Lower leg skin (tissue), 4 donors: ENCODE measurements around the gene KRT9. TPM values are rescaled to one million over a fixed set of nuclear protein-coding genes. Genes with fewer than 3 reads are reported as not detected.
A peak's percentile ranks its signal among the peaks of the same experiment; 100 is the strongest.
"Not testable (repeated sequence)": the region's sequence is repeated elsewhere in the genome, so short reads cannot be mapped to it uniquely, and the experiment has no call there.

Source experiments
- DNase-seq, 2 donors: peaks; one replicate each; pipeline ENCODE4 v3.0.0-alpha.2; 2019; ENCODE audit warnings: low spot score in 2 of 2
- H3K4me3 ChIP-seq: fragments of 200-600 bp; sonication (generic); 2 replicates; pipeline ENCODE4 v1.5.1; 2017; ENCODE audit warnings: mild to moderate bottlenecking, low read depth; ENCODE audit not compliant: poor library complexity, severe bottlenecking
- CTCF ChIP-seq, 3 donors: fragments of 450-650 bp; IDR thresholded peaks; one replicate each; pipeline ENCODE4 v1.5.1; 2016; ENCODE audit warnings: antibody characterized with exemption in 3 of 3, mild to moderate bottlenecking in 3 of 3, moderate library complexity in 2 of 3
- POLR2A ChIP-seq, 2 donors: fragments of 450-650 bp; IDR thresholded peaks; one replicate each; pipeline ENCODE4 v1.6.1; 2016 to 2017; ENCODE audit warnings: antibody characterized with exemption in 2 of 2, mild to moderate bottlenecking in 1 of 2, moderate library complexity in 1 of 2
- WGBS, 2 donors: methylation state at CpG; one replicate each; pipeline ENCODE4 v1.1.5; 2018; 5-methylcytosine and 5-hydroxymethylcytosine counted together
- intact Hi-C: fragments of 100-400 bp; cut with DNase I; formaldehyde crosslinking; loops from one replicate; pipeline ENCODE4 v1.15.0; 2023; ENCODE audit warnings: low total_unique reads
- total RNA-seq, 4 donors: library from RNA; depleted of rRNA; stranded (reverse); fragments of >200 nt; gene quantifications; one replicate each; pipeline ENCODE4 v1.1.0, GENCODE V29; 2016

The KRT9 gene
- total RNA-seq, 4 donors from 2014 or later, result 0.47 to 1.6 (median 0.91) TPM; not detected in 1

GRCh38 chr17:41618341-41619035 lies 46.6 kb upstream of the KRT9 start:
- H3K4me3 ChIP-seq, result no peak overlapping the region
- TF ChIP-seq CTCF (IDR thresholded peaks at IDR 0.05), result no peak
- TF ChIP-seq POLR2A (IDR thresholded peaks at IDR 0.05), result no peak
- WGBS, 2 donors, result 55 to 58% methylated on average over 10 to 13 of the region's 13 CpGs
- intact Hi-C loops, result no loop called here
- DNase-seq, result peak in 1 of 2 donors; percentile 77

- intact Hi-C loops, result no loop called here
- no peak for DNase-seq
- TF ChIP-seq CTCF (IDR thresholded peaks at IDR 0.05), result no peak
- TF ChIP-seq POLR2A (IDR thresholded peaks at IDR 0.05), result no peak
- H3K4me3 ChIP-seq, result no peak overlapping the region
- WGBS, 2 donors, result 50 to 59% methylated on average over 11 of the region's 11 CpGs
These were observed 45.8 kb upstream of the KRT9 start for GRCh38 chr17:41617698-41618097.

GRCh38 chr17:41617136-41617535 lies 45.3 kb upstream of the KRT9 start:
- 85 to 88% methylated on average over 3 of the region's 3 CpGs for WGBS, 2 donors
- TF ChIP-seq CTCF (IDR thresholded peaks at IDR 0.05) (no peak), POLR2A (IDR thresholded peaks at IDR 0.05) (no peak)

GRCh38 chr17:41616486-41616885 lies 44.6 kb upstream of the KRT9 start:
- DNase-seq, H3K4me3 ChIP-seq, intact Hi-C loops: not testable (repeated sequence)
- 69 to 77% methylated on average over 3 to 4 of the region's 4 CpGs for WGBS, 2 donors

More at GRCh38 chr17:41617136-41617535, 45.3 kb upstream of the KRT9 start:
- no peak for DNase-seq
- intact Hi-C loops, result no loop called here
- H3K4me3 ChIP-seq, result no peak overlapping the region

- intact Hi-C loops, result no loop called here
- TF ChIP-seq CTCF (IDR thresholded peaks at IDR 0.05) (no peak), POLR2A (IDR thresholded peaks at IDR 0.05) (no peak)
- no peak overlapping the region for H3K4me3 ChIP-seq
- no peak for DNase-seq
- WGBS, 2 donors, result 20 to 34% methylated on average over 7 of the region's 7 CpGs
These were observed 43.6 kb upstream of the KRT9 start for GRCh38 chr17:41615454-41615853.

- intact Hi-C loops, H3K4me3 ChIP-seq, DNase-seq: not testable (repeated sequence)
- WGBS, 2 donors, result 48 to 60% methylated on average over 9 of the region's 9 CpGs
These were observed 42.9 kb upstream of the KRT9 start for GRCh38 chr17:41614767-41615166.

- TF ChIP-seq POLR2A (IDR thresholded peaks at IDR 0.05), result no peak
- no peak for TF ChIP-seq CTCF (IDR thresholded peaks at IDR 0.05)
- intact Hi-C loops, result no loop called here
- 92 to 93% methylated on average over 3 to 5 of the region's 5 CpGs for WGBS, 2 donors
- H3K4me3 ChIP-seq, result no peak overlapping the region
- DNase-seq, result no peak
These were observed 42.2 kb upstream of the KRT9 start for GRCh38 chr17:41614098-41614497.
